ENCODE results near the gene RAP1GDS1.

Gene RAP1GDS1

GRCh38 chr4:98267498-98267897 lies 6.3 kb downstream of the RAP1GDS1 start (continued):
- no peak for TF ChIP-seq PATZ1 (CRISPR knock-in tag; IDR thresholded peaks at IDR 0.05; ENCODE audit: borderline replicate concordance)
- TF ChIP-seq GLIS3 (CRISPR knock-in tag; IDR thresholded peaks at IDR 0.05), result no peak
- TF ChIP-seq OSR1 (CRISPR knock-in tag; IDR thresholded peaks at IDR 0.05), result no peak
- no peak for TF ChIP-seq ZC3H10 (CRISPR knock-in tag; IDR thresholded peaks at IDR 0.05)
- TF ChIP-seq ZNF70 (CRISPR knock-in tag; IDR thresholded peaks at IDR 0.05), result no peak

GRCh38 chr4:98275145-98275544 lies 14.0 kb downstream of the RAP1GDS1 start:
- TF ChIP-seq CSDC2 (CRISPR knock-in tag; IDR thresholded peaks at IDR 0.05), result no peak
- TF ChIP-seq POU6F1 (CRISPR knock-in tag; IDR thresholded peaks at IDR 0.05; ENCODE audit: borderline replicate concordance, low read depth), result no peak
- TF ChIP-seq OSR1 (CRISPR knock-in tag; IDR thresholded peaks at IDR 0.05), result no peak
- TF ChIP-seq BACH2 (CRISPR knock-in tag; IDR thresholded peaks at IDR 0.05; ENCODE audit: borderline replicate concordance), result no peak
- no peak for TF ChIP-seq ZNF565 (CRISPR knock-in tag; conservative IDR thresholded peaks at IDR 0.05; ENCODE audit: low read depth)
- TF ChIP-seq TSHZ2 (CRISPR knock-in tag; IDR thresholded peaks at IDR 0.05), result no peak
- no peak for TF ChIP-seq ARNTL (CRISPR knock-in tag; IDR thresholded peaks at IDR 0.05; ENCODE audit: borderline replicate concordance, low read depth)
- TF ChIP-seq ZC3H10 (CRISPR knock-in tag; IDR thresholded peaks at IDR 0.05), result no peak
- TF ChIP-seq ZNF70 (CRISPR knock-in tag; IDR thresholded peaks at IDR 0.05), result no peak
- TF ChIP-seq SNAI2 (CRISPR knock-in tag; IDR thresholded peaks at IDR 0.05), result no peak
- no peak for TF ChIP-seq ISL1 (CRISPR knock-in tag; IDR thresholded peaks at IDR 0.05)
- ATAC-seq, result no peak

- TF ChIP-seq ESRRG (CRISPR knock-in tag; IDR thresholded peaks at IDR 0.05), result no peak
- TF ChIP-seq OSR1 (CRISPR knock-in tag; IDR thresholded peaks at IDR 0.05), result no peak
- no peak for TF ChIP-seq ARNTL (CRISPR knock-in tag; IDR thresholded peaks at IDR 0.05; ENCODE audit: borderline replicate concordance, low read depth)
- no peak for TF ChIP-seq BACH2 (CRISPR knock-in tag; IDR thresholded peaks at IDR 0.05; ENCODE audit: borderline replicate concordance)
- TF ChIP-seq ISL1 (CRISPR knock-in tag; IDR thresholded peaks at IDR 0.05), result peak; percentile 69
- TF ChIP-seq ZNF70 (CRISPR knock-in tag; IDR thresholded peaks at IDR 0.05), result no peak
- no peak for TF ChIP-seq PATZ1 (CRISPR knock-in tag; IDR thresholded peaks at IDR 0.05; ENCODE audit: borderline replicate concordance)
- no peak for TF ChIP-seq CREB5 (CRISPR knock-in tag; IDR thresholded peaks at IDR 0.05; ENCODE audit: low read depth)
- peak; percentile 55 for TF ChIP-seq TCF4 (CRISPR knock-in tag; IDR thresholded peaks at IDR 0.05; ENCODE audit: borderline replicate concordance)
- no peak for TF ChIP-seq ZFP3 (CRISPR knock-in tag; IDR thresholded peaks at IDR 0.05)
- no peak for TF ChIP-seq ZNF565 (CRISPR knock-in tag; conservative IDR thresholded peaks at IDR 0.05; ENCODE audit: low read depth)
- TF ChIP-seq ZNF8 (CRISPR knock-in tag; IDR thresholded peaks at IDR 0.05), result no peak
- peak; percentile 51; the same call in 2 of the 3 replicates for ATAC-seq
These were observed 22.3 kb downstream of the RAP1GDS1 start for GRCh38 chr4:98283219-98284189.

All from SK-N-SH treated with all-trans-retinoic acid at 6 μM for 48 hours (cell line).